Right renal cortex interstitium (tissue), 3 donors: Measurements from ENCODE around the gene SCAMP1. TPM values are rescaled to one million over a fixed set of nuclear protein-coding genes. Genes with fewer than 3 reads are reported as not detected.
"Not testable (repeated sequence)": the region's sequence is repeated elsewhere in the genome, so short reads cannot be mapped to it uniquely, and the experiment has no call there.

Experiments used
- DNase-seq, 3 donors: peaks; one replicate each; pipeline ENCODE4 v3.0.0-alpha.2; 2013; ENCODE audit warnings: low read depth in 3 of 3, low spot score in 2 of 3
- polyA plus RNA-seq, 3 donors: library from polyadenylated mRNA; unstranded; fragments of 120-200 nt; gene quantifications; one replicate each; pipeline ENCODE4 v1.2.1, GENCODE V29; 2013; ENCODE audit not compliant: insufficient read length in 3 of 3

The SCAMP1 gene
- polyA plus RNA-seq, 3 donors, result 57.4 to 63.7 (median 58.8) TPM

GRCh38 chr5:78419396-78419795 is 59.0 kb downstream of the SCAMP1 start:
- DNase-seq, result no peak

GRCh38 chr5:78420548-78420947 is 60.1 kb downstream of the SCAMP1 start:
- no peak for DNase-seq

- no peak for DNase-seq
These were observed 64.2 kb downstream of the SCAMP1 start for GRCh38 chr5:78424665-78425064.

- DNase-seq, result no peak
These were observed 69.0 kb downstream of the SCAMP1 start for GRCh38 chr5:78429332-78429980.

GRCh38 chr5:78430866-78431265 is 70.4 kb downstream of the SCAMP1 start:
- DNase-seq, result no peak

- DNase-seq, result no peak
These were observed 73.6 kb downstream of the SCAMP1 start for GRCh38 chr5:78433972-78434371.

- no peak for DNase-seq
These were observed 87.5 kb downstream of the SCAMP1 start for GRCh38 chr5:78447775-78448424.

- no peak for DNase-seq
These were observed 88.7 kb downstream of the SCAMP1 start for GRCh38 chr5:78449103-78449502.

- not testable (repeated sequence) for DNase-seq
These were observed 97.1 kb downstream of the SCAMP1 start for GRCh38 chr5:78457507-78457906.

GRCh38 chr5:78458843-78459242 is 98.4 kb downstream of the SCAMP1 start:
- no peak for DNase-seq

- DNase-seq, result no peak
These were observed 106.7 kb downstream of the SCAMP1 start for GRCh38 chr5:78467140-78467539.

GRCh38 chr5:78467752-78468357 is 107.4 kb downstream of the SCAMP1 start:
- DNase-seq, result peak in 2 of 3 donors; percentile 13 to 24

- no peak for DNase-seq
These were observed 111.5 kb downstream of the SCAMP1 start for GRCh38 chr5:78471896-78472295.

- no peak for DNase-seq
These were observed 112.2 kb downstream of the SCAMP1 start for GRCh38 chr5:78472469-78473106.

GRCh38 chr5:78473751-78474150 is 113.3 kb downstream of the SCAMP1 start:
- no peak for DNase-seq

- DNase-seq, result no peak
These were observed 115.0 kb downstream of the SCAMP1 start for GRCh38 chr5:78475370-78475769.

- DNase-seq, result no peak
These were observed 116.4 kb downstream of the SCAMP1 start for GRCh38 chr5:78476795-78477194.

- no peak for DNase-seq
These were observed 122.5 kb downstream of the SCAMP1 start for GRCh38 chr5:78482948-78483347.

- no peak for DNase-seq
These were observed 123.5 kb downstream of the SCAMP1 start for GRCh38 chr5:78483809-78484521.

GRCh38 chr5:78486218-78486617 is 125.8 kb downstream of the SCAMP1 start:
- no peak for DNase-seq

GRCh38 chr5:78487846-78488245 is 127.4 kb downstream of the SCAMP1 start:
- no peak for DNase-seq
